ENCODE results near the gene RSAD1. TPM values are rescaled to one million over a fixed set of nuclear protein-coding genes. Genes with fewer than 3 reads are reported as not detected.
"Not testable (repeated sequence)": the region's sequence is repeated elsewhere in the genome, so short reads cannot be mapped to it uniquely, and the experiment has no call there.

Gene RSAD1
- total and polyA plus RNA-seq, 8 donors = 20.1 to 49.4 (median 33.6) TPM

DNA sequence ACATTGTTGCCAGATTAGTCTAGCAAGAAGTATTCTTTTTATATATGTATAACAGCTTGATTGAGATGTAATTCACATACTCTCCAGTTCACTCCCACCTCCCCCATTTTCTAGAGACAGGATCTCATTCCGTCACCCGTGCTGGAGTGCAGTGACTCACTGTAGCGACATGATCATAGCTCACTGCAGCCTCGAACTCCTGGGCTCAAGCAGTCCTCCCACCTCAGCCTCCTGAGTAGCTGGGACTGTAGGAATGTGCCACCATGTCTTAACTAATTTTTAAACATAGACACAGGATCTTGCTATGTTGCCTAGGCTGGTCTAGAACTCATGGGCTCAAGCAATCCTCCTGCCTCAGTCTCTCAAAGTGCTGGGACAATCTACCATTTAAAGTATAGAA, 3.3 kb upstream of the RSAD1 start:
- intact Hi-C loops (cut with DNase I) = loop anchor here in 1 of 3 donors (10.0 kb wide), 1 partner anchor 111 kb away; no protein-coding TSS in a partner anchor
- Histone ChIP-seq H3K27ac (no peak overlapping the region), H3K27me3 (no peaks in the 10 kb centered on the region), H3K9me3 (no peaks in the 10 kb centered on the region), H3K4me3 (peak overlapping the region in 1 of 4 donors; percentile 32), H3K4me1 (peaks cover 5 to 16% (median 11%) of the 10 kb centered on the region in 3 donors), H3K36me3 (no peaks in the 10 kb centered on the region)
- FAIRE-seq (no peak), DNase-seq (no peak), ATAC-seq (no peak)
- TF ChIP-seq, protein P1, sequence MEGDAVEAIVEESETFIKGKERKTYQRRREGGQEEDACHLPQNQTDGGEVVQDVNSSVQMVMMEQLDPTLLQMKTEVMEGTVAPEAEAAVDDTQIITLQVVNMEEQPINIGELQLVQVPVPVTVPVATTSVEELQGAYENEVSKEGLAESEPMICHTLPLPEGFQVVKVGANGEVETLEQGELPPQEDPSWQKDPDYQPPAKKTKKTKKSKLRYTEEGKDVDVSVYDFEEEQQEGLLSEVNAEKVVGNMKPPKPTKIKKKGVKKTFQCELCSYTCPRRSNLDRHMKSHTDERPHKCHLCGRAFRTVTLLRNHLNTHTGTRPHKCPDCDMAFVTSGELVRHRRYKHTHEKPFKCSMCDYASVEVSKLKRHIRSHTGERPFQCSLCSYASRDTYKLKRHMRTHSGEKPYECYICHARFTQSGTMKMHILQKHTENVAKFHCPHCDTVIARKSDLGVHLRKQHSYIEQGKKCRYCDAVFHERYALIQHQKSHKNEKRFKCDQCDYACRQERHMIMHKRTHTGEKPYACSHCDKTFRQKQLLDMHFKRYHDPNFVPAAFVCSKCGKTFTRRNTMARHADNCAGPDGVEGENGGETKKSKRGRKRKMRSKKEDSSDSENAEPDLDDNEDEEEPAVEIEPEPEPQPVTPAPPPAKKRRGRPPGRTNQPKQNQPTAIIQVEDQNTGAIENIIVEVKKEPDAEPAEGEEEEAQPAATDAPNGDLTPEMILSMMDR (IDR thresholded peaks at IDR 0.05) = no peak
- 44 to 55% methylated on average over 4 of the region's 4 CpGs for WGBS, 2 donors

DNA sequence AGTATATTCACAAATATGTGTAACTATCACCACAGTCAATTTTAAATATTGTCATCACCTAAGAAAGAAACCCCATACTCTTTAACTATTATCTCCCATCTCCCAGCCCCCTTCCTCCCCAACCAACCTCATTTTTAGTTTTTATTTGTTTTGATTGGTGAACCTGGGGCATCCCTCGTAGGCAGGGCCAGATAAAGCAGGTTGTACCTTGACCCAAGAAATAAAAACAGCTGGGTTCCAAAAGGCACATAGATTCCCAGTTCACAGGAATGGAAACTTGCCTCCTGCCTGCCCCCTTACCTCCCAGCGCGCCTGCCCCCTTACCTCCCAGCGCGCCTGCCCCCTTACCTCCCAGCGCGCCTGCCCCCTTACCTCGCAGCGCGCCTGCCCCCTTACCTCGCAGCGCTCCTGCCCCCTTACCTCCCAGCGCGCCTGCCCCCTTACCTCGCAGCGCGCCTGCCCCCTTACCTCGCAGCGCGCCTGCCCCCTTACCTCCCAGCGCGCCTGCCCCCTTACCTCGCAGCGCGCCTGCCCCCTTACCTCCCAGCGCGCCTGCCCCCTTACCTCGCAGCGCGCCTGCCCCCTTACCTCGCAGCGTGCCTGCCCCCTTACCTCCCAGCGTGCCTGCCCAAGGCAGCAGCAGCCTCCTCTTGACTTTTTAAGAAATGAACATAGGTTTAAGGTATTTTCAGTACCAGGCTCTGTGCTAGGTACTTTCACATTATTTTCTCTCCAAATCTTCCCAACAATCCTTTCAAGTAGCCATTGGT, 2.7 kb upstream of the RSAD1 start:
- intact Hi-C loops (cut with DNase I) = loop anchor here in 1 of 3 donors (10.0 kb wide), 1 partner anchor 111 kb away; no protein-coding TSS in a partner anchor
- not testable (repeated sequence) for H3K36me3 ChIP-seq, H3K9me3 ChIP-seq, FAIRE-seq, DNase-seq, ATAC-seq, H3K27me3 ChIP-seq
- Histone ChIP-seq H3K27ac (peak overlapping the region; percentile 19 to 57 (median 40)), H3K4me3 (peak overlapping the region in 3 of 4 donors; percentile 2 to 32 (median 25)), H3K4me1 (peaks cover 5 to 16% (median 11%) of the 10 kb centered on the region in 3 donors)
- 4 to 9% methylated on average over 19 to 26 of the region's 33 CpGs for WGBS, 2 donors

DNA sequence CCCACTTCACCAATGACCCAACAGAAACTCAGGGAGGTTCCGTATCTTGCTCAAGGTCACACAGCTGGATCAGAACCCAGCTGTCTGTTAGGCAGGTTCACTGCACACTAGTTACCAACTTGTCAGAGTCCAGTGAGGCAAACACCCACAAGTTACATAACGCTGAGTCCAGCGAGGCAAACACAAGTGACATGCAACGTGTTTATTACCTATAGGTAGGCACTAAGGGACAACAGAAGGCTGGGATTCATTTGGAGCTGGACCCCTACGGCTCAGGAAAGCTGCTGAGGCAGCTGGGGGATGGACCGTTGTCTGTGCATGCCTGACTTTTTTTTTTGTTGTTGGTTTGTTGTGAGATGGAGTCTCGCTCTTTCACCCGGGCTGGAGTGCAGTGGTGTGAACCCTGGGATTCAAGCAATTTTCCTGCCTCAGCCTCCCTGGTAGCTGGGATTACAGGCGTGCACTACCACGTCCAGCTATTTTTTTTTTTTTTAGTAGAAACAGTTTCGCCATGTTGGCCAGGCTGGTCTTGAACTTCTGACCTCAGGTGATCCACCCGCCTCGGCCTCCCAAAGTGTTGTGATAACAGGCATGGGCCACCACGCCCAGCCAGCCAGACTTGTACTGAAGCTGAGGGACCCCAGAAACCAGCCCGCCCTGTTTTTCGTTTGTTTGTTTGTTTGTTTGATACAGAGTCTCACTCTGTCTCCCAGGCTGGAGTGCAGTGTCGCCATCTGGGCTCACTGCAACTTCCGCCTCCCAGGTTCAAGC, 1.9 kb upstream of the RSAD1 start:
- intact Hi-C loops (cut with DNase I) = loop anchor here in 1 of 3 donors (10.0 kb wide), 1 partner anchor 112 kb away; no protein-coding TSS in a partner anchor
- H3K4me3 ChIP-seq = peak overlapping the region in 3 of 4 donors; percentile 2 to 32 (median 25)
- no peaks in the 10 kb centered on the region for H3K9me3 ChIP-seq
- TF ChIP-seq, protein P1 (IDR thresholded peaks at IDR 0.05) = no peak
- H3K27ac ChIP-seq = peak overlapping the region; percentile 19 to 57 (median 40)
- WGBS, 2 donors = 47 to 51% methylated on average over 18 of the region's 18 CpGs
- no peak for FAIRE-seq
- peak in 3 of 6 donors; percentile 27 to 74 (median 51) for DNase-seq
- H3K4me1 ChIP-seq = peaks cover 5 to 16% (median 11%) of the 10 kb centered on the region in 3 donors
- peak in 2 of 4 donors; percentile 8 to 30 for ATAC-seq
- H3K27me3 ChIP-seq = no peaks in the 10 kb centered on the region
- no peaks in the 10 kb centered on the region for H3K36me3 ChIP-seq

DNA sequence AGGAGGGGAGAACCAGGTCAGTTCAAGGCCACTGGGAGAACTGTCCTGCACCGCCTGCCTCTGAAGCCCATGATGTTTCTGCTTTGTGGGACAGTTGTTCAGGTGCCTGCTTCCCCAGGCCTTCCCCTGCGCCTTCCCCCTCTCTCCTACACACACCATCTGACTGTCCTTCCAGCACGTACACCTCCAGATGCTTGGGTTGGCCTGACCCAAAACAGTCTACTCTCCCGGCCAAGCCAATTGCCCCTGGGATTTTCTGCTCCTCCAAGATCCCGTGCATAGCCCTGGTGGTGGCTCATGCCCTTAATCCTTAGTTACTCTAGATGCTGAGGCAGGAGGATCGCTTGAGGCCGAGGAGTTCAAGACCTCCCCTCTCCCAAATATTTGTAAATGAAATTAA, 684 bp upstream of the RSAD1 start:
- no peak for FAIRE-seq

More for the DNA sequence above, 684 bp upstream of the RSAD1 start:
- Histone ChIP-seq H3K4me3 (peak overlapping the region in 2 of 4 donors; percentile 63 to 91), H3K27me3 (no peaks in the 10 kb centered on the region), H3K36me3 (peaks cover 0 to 3% (median 0%) of the 10 kb centered on the region in 3 donors), H3K27ac (peak overlapping the region; percentile 80 to 88 (median 84)), H3K4me1 (peaks cover 9 to 24% (median 15%) of the 10 kb centered on the region in 3 donors), H3K9me3 (no peaks in the 10 kb centered on the region)
- intact Hi-C loops (cut with DNase I) = loop anchor here in 1 of 3 donors (10.0 kb wide), 1 partner anchor 113 kb away; no protein-coding TSS in a partner anchor
- WGBS, 2 donors = 75 to 80% methylated on average over 7 of the region's 7 CpGs
- ATAC-seq = no peak
- TF ChIP-seq, protein P1 (IDR thresholded peaks at IDR 0.05) = no peak
- peak in 1 of 6 donors; percentile 39 for DNase-seq
